GM23338 (cell line): ENCODE results near the gene DAPK1. TPM values are rescaled to one million over a fixed set of nuclear protein-coding genes. Genes with fewer than 3 reads are reported as not detected.
"Not testable (repeated sequence)": the region's sequence is repeated elsewhere in the genome, so short reads cannot be mapped to it uniquely, and the experiment has no call there.

Source experiments
- ATAC-seq: fragments of 200-7000 bp; cut with Tn5 transposase; 3 replicates; pipeline ENCODE4 v1.9.1; 2020
- DNase-seq: peaks from one replicate; pipeline ENCODE4 v3.0.0-alpha.2; 2015; ENCODE audit warnings: low spot score
- H2AFZ ChIP-seq: fragments of 200-600 bp; sonication (generic); 2 replicates; pipeline ENCODE4 v1.8.0; 2016; ENCODE audit warnings: antibody characterized with exemption, mild to moderate bottlenecking, moderate library complexity
- H3F3A ChIP-seq: fragments of 200-600 bp; sonication (generic); replicated peaks from 2 replicates; pipeline ENCODE4 v1.8.0; 2017; ENCODE audit warnings: antibody characterized with exemption, mixed run types, low read depth
- H3K27ac ChIP-seq: fragments of 200-600 bp; sonication (generic); 2 replicates; pipeline ENCODE4 v1.6.1; 2016; ENCODE audit warnings: low read depth
- H3K27me3 ChIP-seq: fragments of 200-600 bp; sonication (generic); 2 replicates; pipeline ENCODE4 v1.8.0; 2016; ENCODE audit warnings: mild to moderate bottlenecking, mixed run types, moderate library complexity; ENCODE audit not compliant: insufficient read depth
- H3K36me3 ChIP-seq: fragments of 200-600 bp; sonication (generic); 2 replicates; pipeline ENCODE4 v1.8.0; 2016; ENCODE audit warnings: mild to moderate bottlenecking; ENCODE audit not compliant: insufficient read depth
- H3K4me1 ChIP-seq: fragments of 200-600 bp; sonication (generic); 2 replicates; pipeline ENCODE4 v1.8.0; 2016; ENCODE audit warnings: mild to moderate bottlenecking, moderate library complexity; ENCODE audit not compliant: insufficient read depth
- H3K4me2 ChIP-seq: fragments of 200-600 bp; sonication (generic); 2 replicates; pipeline ENCODE4 v1.7.1; 2017; ENCODE audit warnings: mixed run types
- H3K4me3 ChIP-seq: fragments of 200-600 bp; sonication (generic); 2 replicates; pipeline ENCODE4 v1.6.1; 2016; ENCODE audit warnings: mixed run types
- H3K79me2 ChIP-seq: fragments of 200-600 bp; sonication (generic); replicated peaks from 2 replicates; pipeline ENCODE4 v1.8.0; 2017; ENCODE audit warnings: mild to moderate bottlenecking; ENCODE audit not compliant: insufficient read depth
- H3K9me2 ChIP-seq: fragments of 200-600 bp; sonication (generic); 2 replicates; pipeline ENCODE4 v1.8.0; 2017; ENCODE audit not compliant: insufficient read depth
- H4K20me1 ChIP-seq: fragments of 200-600 bp; sonication (generic); replicated peaks from 2 replicates; pipeline ENCODE4 v1.8.0; 2017; ENCODE audit warnings: mild to moderate bottlenecking; ENCODE audit not compliant: insufficient read depth
- H3K27ac Mint-ChIP-seq: 2 replicates; pipeline ENCODE4 v1.8.0; 2020; ENCODE audit warnings: inconsistent platforms, mild to moderate bottlenecking, moderate library complexity, mixed read lengths
- H3K27me3 Mint-ChIP-seq: 3 replicates; pipeline ENCODE4 v1.8.0; 2022; ENCODE audit warnings: low read depth, mild to moderate bottlenecking, moderate library complexity, mixed read lengths, inconsistent platforms; ENCODE audit not compliant: insufficient read depth, poor library complexity
- H3K36me3 Mint-ChIP-seq: 3 replicates; pipeline ENCODE4 v1.8.0; 2021; ENCODE audit warnings: low read depth, mild to moderate bottlenecking, inconsistent platforms, moderate library complexity, mixed read lengths
- H3K4me1 Mint-ChIP-seq: 3 replicates; pipeline ENCODE4 v1.8.0; 2020; ENCODE audit warnings: mild to moderate bottlenecking, inconsistent platforms, mixed read lengths
- H3K4me3 Mint-ChIP-seq: 3 replicates; pipeline ENCODE4 v1.8.0; 2021; ENCODE audit warnings: moderate library complexity, mild to moderate bottlenecking, inconsistent platforms, mixed read lengths
- H3K9me3 Mint-ChIP-seq: 3 replicates; pipeline ENCODE4 v1.8.0; 2020; ENCODE audit warnings: moderate library complexity, mild to moderate bottlenecking, inconsistent platforms, mixed read lengths
- CREB1 ChIP-seq: fragments of 250-450 bp; sonication (Bioruptor Pico); IDR thresholded peaks from 2 replicates; pipeline ENCODE4 v1.5.0; 2020; ENCODE audit warnings: low read depth, mild to moderate bottlenecking, moderate library complexity
- NANOG ChIP-seq: IDR thresholded peaks from 2 replicates; pipeline ENCODE4 v1.6.1; 2016; ENCODE audit warnings: antibody characterized with exemption, borderline replicate concordance
- ZNF331 ChIP-seq: fragments of 250-450 bp; sonication (Bioruptor Pico); IDR thresholded peaks from 2 replicates; pipeline ENCODE4 v1.5.0; 2020; ENCODE audit warnings: low read depth, mild to moderate bottlenecking, moderate library complexity
- ZNF462 ChIP-seq: fragments of 250-450 bp; sonication (Bioruptor Pico); IDR thresholded peaks from 2 replicates; pipeline ENCODE4 v1.5.0; 2020; ENCODE audit warnings: mild to moderate bottlenecking, moderate library complexity
- polyA plus RNA-seq: library from polyadenylated mRNA; unstranded; fragments of >200 nt; fragmentation: Nextera tagmentation; extraction: Ambion mirVana; gene quantifications from 2 replicates; pipeline ENCODE4 v1.2.1, GENCODE V29; 2016
- total RNA-seq: library from RNA; depleted of rRNA; stranded (reverse); fragments of >200 nt; shearing (Covaris generic); gene quantifications from 2 replicates; pipeline ENCODE4 v1.2.3, GENCODE V29; 2014
- TF ChIP-seq, protein P1 (sequence below): IDR thresholded peaks from 2 replicates; pipeline ENCODE4 v1.6.1; 2016; ENCODE audit warnings: antibody characterized with exemption

Gene DAPK1
- total and polyA plus RNA-seq, 2 experiments from 2014 or later, result 37.0 to 134 TPM

DNA sequence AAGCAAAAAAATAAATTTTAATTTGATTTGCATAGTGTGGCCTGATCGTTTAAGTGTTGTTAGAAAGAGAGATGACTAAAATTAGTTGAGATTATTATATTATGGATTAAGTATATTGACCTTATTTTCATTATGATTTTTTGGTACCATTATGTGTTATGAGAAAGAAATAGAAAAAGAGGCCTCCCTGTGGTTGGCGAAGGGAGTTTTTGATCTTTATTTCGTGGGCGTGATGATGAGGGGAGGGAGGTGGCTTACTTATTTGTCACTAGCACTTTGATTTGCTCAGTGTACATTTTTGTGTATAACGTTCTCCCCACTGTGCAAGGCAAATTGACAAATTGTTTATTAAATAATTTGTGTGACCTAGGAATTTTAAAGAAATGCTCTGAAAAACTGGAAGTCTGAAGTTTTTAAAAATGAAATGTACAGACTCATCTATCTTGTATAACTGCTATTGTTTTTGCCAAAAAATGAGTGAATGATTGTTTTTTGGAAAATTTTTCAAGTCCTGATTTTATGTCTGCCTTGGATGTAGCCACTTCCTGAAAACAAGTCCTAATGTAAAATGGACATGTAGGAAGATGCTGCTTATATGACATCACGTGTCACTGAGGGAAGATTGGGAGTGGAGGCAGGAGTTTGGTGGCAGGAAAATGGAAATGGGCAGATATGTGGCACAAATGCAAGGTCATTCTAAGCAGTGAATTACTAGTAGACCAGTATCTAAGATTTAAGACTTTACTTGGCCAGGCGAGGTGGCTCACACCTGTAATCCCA is 3.0 kb downstream of the DAPK1 start:
- Histone ChIP-seq H3K27me3 (peaks cover 12% of the 10 kb centered on the region; the same call in 1 of the 2 replicates), H3K4me3 (peak overlapping the region; percentile 91), H2AFZ (no peak overlapping the region), H3K79me2 (peaks cover 91% of the 10 kb centered on the region), H3K9me2 (no peaks in the 10 kb centered on the region), H3K27ac (no peak overlapping the region), H3K36me3 (no peaks in the 10 kb centered on the region), H3F3A (0 out of 2 replicates have a peak, but pooled peaks cover 3% of the 10 kb centered on the region), H4K20me1 (peaks cover 31% of the 10 kb centered on the region), H3K4me1 (peaks cover 36% of the 10 kb centered on the region), H3K4me2 (peak overlapping the region; percentile 91)
- H3K27me3 Mint-ChIP-seq, result peaks cover 3% of the 10 kb centered on the region
- DNase-seq, result no peak
- no peak for TF ChIP-seq ZNF462 (CRISPR knock-in tag)
- TF ChIP-seq, protein P1, sequence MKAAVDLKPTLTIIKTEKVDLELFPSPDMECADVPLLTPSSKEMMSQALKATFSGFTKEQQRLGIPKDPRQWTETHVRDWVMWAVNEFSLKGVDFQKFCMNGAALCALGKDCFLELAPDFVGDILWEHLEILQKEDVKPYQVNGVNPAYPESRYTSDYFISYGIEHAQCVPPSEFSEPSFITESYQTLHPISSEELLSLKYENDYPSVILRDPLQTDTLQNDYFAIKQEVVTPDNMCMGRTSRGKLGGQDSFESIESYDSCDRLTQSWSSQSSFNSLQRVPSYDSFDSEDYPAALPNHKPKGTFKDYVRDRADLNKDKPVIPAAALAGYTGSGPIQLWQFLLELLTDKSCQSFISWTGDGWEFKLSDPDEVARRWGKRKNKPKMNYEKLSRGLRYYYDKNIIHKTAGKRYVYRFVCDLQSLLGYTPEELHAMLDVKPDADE, result no peak
- TF ChIP-seq ZNF331, result no peak
- TF ChIP-seq NANOG, result no peak
- no peak for TF ChIP-seq CREB1 (CRISPR knock-in tag)
- H3K27ac Mint-ChIP-seq, result no peak overlapping the region
- H3K9me3 Mint-ChIP-seq, result no peaks in the 10 kb centered on the region; the same call in 2 of the 3 replicates
- H3K36me3 Mint-ChIP-seq, result peaks cover 42% of the 10 kb centered on the region
- no peak for ATAC-seq
- H3K4me1 Mint-ChIP-seq, result peaks cover 37% of the 10 kb centered on the region
- H3K4me3 Mint-ChIP-seq, result peak overlapping the region; percentile 96

GRCh38 chr9:87501271-87501656 is 3.6 kb downstream of the DAPK1 start:
- H3K9me2 ChIP-seq, H2AFZ ChIP-seq, H3F3A ChIP-seq, H3K27me3 Mint-ChIP-seq, ATAC-seq, DNase-seq, H3K27ac ChIP-seq, H3K27me3 ChIP-seq, H3K36me3 ChIP-seq, H3K27ac Mint-ChIP-seq, H3K4me3 Mint-ChIP-seq, H3K9me3 Mint-ChIP-seq: not testable (repeated sequence)
- Histone ChIP-seq H3K4me1 (peaks cover 36% of the 10 kb centered on the region), H3K4me3 (0 out of 2 replicates have a peak overlapping the region, but pooled peaks have one; percentile 91), H3K79me2 (peaks cover 97% of the 10 kb centered on the region), H3K4me2 (peak overlapping the region; percentile 91), H4K20me1 (peaks cover 36% of the 10 kb centered on the region)
- Mint-ChIP-seq H3K36me3 (peaks cover 46% of the 10 kb centered on the region), H3K4me1 (peaks cover 34% of the 10 kb centered on the region)
